ENCODE data around the gene TUG1. TPM values are rescaled to one million over a fixed set of nuclear protein-coding genes. Genes with fewer than 3 reads are reported as not detected.

Gene TUG1
- total RNA-seq, 1 experiment from 2014 or later: 122 TPM

DNA sequence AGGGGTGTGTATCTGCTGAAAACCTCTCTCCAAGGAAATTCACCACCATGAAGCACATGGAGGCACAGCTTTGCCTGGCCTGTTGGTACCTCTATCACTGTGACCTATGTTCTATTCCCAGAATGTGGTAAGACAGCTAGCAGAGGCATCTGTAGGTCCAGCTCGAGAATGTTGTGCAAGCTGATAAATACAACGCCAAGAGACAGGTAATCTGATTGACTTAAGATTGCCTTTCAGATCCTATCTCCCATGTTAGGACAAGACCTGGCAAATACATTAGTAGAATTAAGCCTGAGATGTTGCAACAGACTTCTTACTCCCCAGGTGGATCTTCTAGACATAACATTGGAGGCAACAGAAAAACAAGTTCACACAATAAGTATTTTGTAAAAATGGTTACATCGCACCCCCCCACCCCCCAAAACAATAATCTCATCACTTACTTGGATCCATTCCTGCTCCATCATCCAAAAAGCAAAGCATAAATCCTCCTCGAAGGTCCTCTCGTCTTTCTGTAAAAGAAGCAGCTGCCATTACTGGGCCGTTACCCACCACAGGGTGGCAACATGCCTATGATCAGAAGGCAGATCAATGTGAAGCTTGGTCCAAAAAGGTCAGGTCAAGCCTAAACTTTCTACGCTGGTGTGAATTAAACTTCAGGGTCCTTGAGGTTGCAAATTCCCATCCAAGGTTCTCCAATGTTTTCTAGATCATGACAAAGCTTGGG, 19.0 kb upstream of the TUG1 start:
- Mint-ChIP-seq H3K27me3 (ENCODE audit: unreplicated experiment) (no peaks in the 10 kb centered on the region), H3K9me3 (ENCODE audit: low read depth, unreplicated experiment) (no peaks in the 10 kb centered on the region), H3K4me3 (ENCODE audit: low read depth, unreplicated experiment) (no peak overlapping the region), H3K27ac (ENCODE audit: unreplicated experiment) (no peak overlapping the region), H3K36me3 (ENCODE audit: insufficient read depth, unreplicated experiment) (peaks cover 24% of the 10 kb centered on the region), H3K4me1 (ENCODE audit: low read depth, unreplicated experiment) (no peaks in the 10 kb centered on the region)
- intact Hi-C loops (cut with micrococcal nuclease; ENCODE audit: unreplicated experiment): no loop called here
- TF ChIP-seq, protein P1, sequence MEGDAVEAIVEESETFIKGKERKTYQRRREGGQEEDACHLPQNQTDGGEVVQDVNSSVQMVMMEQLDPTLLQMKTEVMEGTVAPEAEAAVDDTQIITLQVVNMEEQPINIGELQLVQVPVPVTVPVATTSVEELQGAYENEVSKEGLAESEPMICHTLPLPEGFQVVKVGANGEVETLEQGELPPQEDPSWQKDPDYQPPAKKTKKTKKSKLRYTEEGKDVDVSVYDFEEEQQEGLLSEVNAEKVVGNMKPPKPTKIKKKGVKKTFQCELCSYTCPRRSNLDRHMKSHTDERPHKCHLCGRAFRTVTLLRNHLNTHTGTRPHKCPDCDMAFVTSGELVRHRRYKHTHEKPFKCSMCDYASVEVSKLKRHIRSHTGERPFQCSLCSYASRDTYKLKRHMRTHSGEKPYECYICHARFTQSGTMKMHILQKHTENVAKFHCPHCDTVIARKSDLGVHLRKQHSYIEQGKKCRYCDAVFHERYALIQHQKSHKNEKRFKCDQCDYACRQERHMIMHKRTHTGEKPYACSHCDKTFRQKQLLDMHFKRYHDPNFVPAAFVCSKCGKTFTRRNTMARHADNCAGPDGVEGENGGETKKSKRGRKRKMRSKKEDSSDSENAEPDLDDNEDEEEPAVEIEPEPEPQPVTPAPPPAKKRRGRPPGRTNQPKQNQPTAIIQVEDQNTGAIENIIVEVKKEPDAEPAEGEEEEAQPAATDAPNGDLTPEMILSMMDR (IDR thresholded peaks at IDR 0.05; ENCODE audit: unreplicated experiment): no peak
- no peak for DNase-seq
- no TSS peak for BruUV-seq (replicated peaks)
- CTCF ChIA-PET: interaction anchor here (0.5 to 1.0 kb wide), 2 partner anchors 60 to 65 kb away, joined by 3 read pairs; no protein-coding TSS in a partner anchor

DNA sequence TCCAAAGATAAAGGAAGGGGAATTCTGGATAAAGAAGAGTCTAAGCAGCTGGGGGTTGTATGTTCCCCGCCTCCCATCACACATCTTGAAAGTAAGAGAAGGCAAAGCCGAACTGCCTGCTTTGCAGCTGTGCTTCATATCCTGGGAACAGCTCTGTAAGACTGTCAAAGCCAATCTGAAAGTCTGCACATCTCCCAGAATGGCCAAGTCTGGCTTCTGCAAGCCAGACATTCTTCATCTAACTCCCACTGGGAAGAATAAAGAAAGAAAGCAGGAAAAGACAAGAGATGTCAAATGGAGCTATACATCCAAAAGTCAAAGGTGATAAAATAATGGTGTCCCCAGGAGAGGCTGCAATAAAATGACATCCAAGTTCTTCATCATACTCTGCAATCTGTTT, 15.9 kb upstream of the TUG1 start:
- H3K4me1 Mint-ChIP-seq (ENCODE audit: low read depth, unreplicated experiment): no peaks in the 10 kb centered on the region
- no peaks in the 10 kb centered on the region for H3K9me3 Mint-ChIP-seq (ENCODE audit: low read depth, unreplicated experiment)
- intact Hi-C loops (cut with micrococcal nuclease; ENCODE audit: unreplicated experiment): no loop called here
- CTCF ChIA-PET: no interaction called here
- no TSS peak for BruUV-seq (replicated peaks)
- TF ChIP-seq, protein P1 (IDR thresholded peaks at IDR 0.05; ENCODE audit: unreplicated experiment): no peak
- DNase-seq: no peak
- no peak overlapping the region for H3K4me3 Mint-ChIP-seq (ENCODE audit: low read depth, unreplicated experiment)
- H3K27me3 Mint-ChIP-seq (ENCODE audit: unreplicated experiment): no peaks in the 10 kb centered on the region
- H3K27ac Mint-ChIP-seq (ENCODE audit: unreplicated experiment): no peak overlapping the region
- H3K36me3 Mint-ChIP-seq (ENCODE audit: insufficient read depth, unreplicated experiment): peaks cover 9% of the 10 kb centered on the region

DNA sequence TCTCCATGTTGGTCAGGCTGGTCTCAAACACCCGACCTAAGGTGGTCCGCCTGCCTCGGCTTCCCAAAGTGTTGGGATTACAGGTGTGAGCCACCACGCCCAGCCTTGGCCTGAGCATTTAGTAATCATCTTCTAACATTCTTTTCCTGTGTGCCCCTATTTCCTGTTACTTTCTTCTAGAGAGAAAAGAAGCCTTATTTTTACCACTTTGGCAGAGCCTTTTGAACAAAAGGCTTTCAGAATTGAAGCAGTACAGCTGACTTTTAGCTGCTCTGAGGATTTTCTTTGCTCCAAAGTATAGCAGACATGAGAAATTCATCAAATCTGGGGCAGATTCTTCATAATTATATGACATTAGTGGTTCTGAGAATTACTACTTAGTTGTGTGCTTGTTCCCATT, 13.9 kb upstream of the TUG1 start:
- CTCF ChIA-PET: interaction anchor here (0.6 to 0.7 kb wide), 2 partner anchors 9 to 51 kb away, joined by 3 read pairs; no protein-coding TSS in a partner anchor

DNA sequence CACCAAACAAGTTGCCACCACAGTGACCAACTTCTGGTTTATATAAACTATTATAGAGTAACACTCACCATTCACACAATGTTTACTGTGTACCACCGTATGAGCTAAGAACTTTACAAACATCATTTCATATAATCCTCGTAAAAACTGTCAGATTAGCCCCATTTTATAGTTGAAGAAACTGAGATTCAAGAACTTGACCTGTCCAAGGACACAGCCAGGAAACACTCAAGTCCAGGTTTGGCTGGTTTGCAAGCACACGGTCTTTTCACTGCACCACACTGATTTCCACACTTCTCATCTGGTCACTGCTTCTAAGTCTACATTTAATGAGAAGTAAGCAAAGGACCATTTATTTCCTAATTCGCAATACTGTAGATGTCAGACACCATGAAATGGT, 4.2 kb upstream of the TUG1 start:
- no peak overlapping the region for H3K4me3 Mint-ChIP-seq (ENCODE audit: low read depth, unreplicated experiment)
- CTCF ChIA-PET: no interaction called here
- intact Hi-C loops (cut with micrococcal nuclease; ENCODE audit: unreplicated experiment): loop anchor here (5.0 kb wide), 1 partner anchor 117 kb away; the partner anchor contains the start of gene SMTN

More for the DNA sequence above, 13.9 kb upstream of the TUG1 start:
- Mint-ChIP-seq H3K4me1 (ENCODE audit: low read depth, unreplicated experiment) (no peaks in the 10 kb centered on the region), H3K27me3 (ENCODE audit: unreplicated experiment) (no peaks in the 10 kb centered on the region), H3K4me3 (ENCODE audit: low read depth, unreplicated experiment) (no peak overlapping the region), H3K27ac (ENCODE audit: unreplicated experiment) (no peak overlapping the region), H3K9me3 (ENCODE audit: low read depth, unreplicated experiment) (no peaks in the 10 kb centered on the region), H3K36me3 (ENCODE audit: insufficient read depth, unreplicated experiment) (peaks cover 5% of the 10 kb centered on the region)
- no peak for DNase-seq
- TF ChIP-seq, protein P1 (IDR thresholded peaks at IDR 0.05; ENCODE audit: unreplicated experiment): no peak
- no TSS peak for BruUV-seq (replicated peaks)
- intact Hi-C loops (cut with micrococcal nuclease; ENCODE audit: unreplicated experiment): no loop called here

More for the DNA sequence above, 4.2 kb upstream of the TUG1 start:
- peaks cover 7% of the 10 kb centered on the region for H3K4me1 Mint-ChIP-seq (ENCODE audit: low read depth, unreplicated experiment)
- no peaks in the 10 kb centered on the region for H3K9me3 Mint-ChIP-seq (ENCODE audit: low read depth, unreplicated experiment)
- no peak overlapping the region for H3K27ac Mint-ChIP-seq (ENCODE audit: unreplicated experiment)
- no peaks in the 10 kb centered on the region for H3K27me3 Mint-ChIP-seq (ENCODE audit: unreplicated experiment)
- no peak for DNase-seq
- H3K36me3 Mint-ChIP-seq (ENCODE audit: insufficient read depth, unreplicated experiment): peaks cover 31% of the 10 kb centered on the region
- BruUV-seq (replicated peaks): no TSS peak
- TF ChIP-seq, protein P1 (IDR thresholded peaks at IDR 0.05; ENCODE audit: unreplicated experiment): no peak
